Mesenchymal stem cell (in vitro differentiated cells and primary cell): ENCODE measurements around the gene IMP4.
A peak's percentile ranks its signal among the peaks of the same experiment; 100 is the strongest.

ENCODE experiments used
- DNase-seq: peaks from one replicate; pipeline ENCODE4 v3.0.0-alpha.2; 2013
- H2AFZ ChIP-seq: one replicate; pipeline ENCODE4 v1.6.1; 2013; ENCODE audit warnings: low read depth, mild to moderate bottlenecking, control low read depth, inconsistent platforms, low read length, moderate library complexity
- H2AK5ac ChIP-seq: 2 replicates; pipeline ENCODE4 v1.6.1; 2013; ENCODE audit warnings: low read length, moderate library complexity, mild to moderate bottlenecking, inconsistent platforms; ENCODE audit not compliant: severe bottlenecking
- H2BK120ac ChIP-seq: one replicate; pipeline ENCODE4 v1.6.1; 2013; ENCODE audit warnings: low read depth, mild to moderate bottlenecking, inconsistent platforms, low read length, moderate library complexity
- H2BK12ac ChIP-seq, 2 experiments: one replicate each; pipeline ENCODE4 v1.6.1; 2013; ENCODE audit warnings: inconsistent platforms in 2 of 2, low read length in 2 of 2, mild to moderate bottlenecking in 2 of 2, moderate library complexity in 2 of 2, control low read depth in 1 of 2
- H2BK15ac ChIP-seq: one replicate; pipeline ENCODE4 v1.6.1; 2013; ENCODE audit warnings: mild to moderate bottlenecking, low read depth, inconsistent platforms; ENCODE audit not compliant: poor library complexity, severe bottlenecking
- H2BK5ac ChIP-seq: 2 replicates; pipeline ENCODE4 v1.6.1; 2013; ENCODE audit warnings: low read depth, mild to moderate bottlenecking, low read length, control low read depth, inconsistent platforms; ENCODE audit not compliant: poor library complexity, severe bottlenecking
- H3K14ac ChIP-seq, 2 experiments: one replicate each; pipeline ENCODE4 v1.6.1; 2013; ENCODE audit warnings: inconsistent platforms in 2 of 2, low read length in 2 of 2, control low read depth in 1 of 2, mild to moderate bottlenecking in 1 of 2, moderate library complexity in 1 of 2
- H3K18ac ChIP-seq, 2 experiments: one replicate each; pipeline ENCODE4 v1.6.1; 2013; ENCODE audit warnings: inconsistent platforms in 2 of 2, low read length in 2 of 2, control low read depth in 1 of 2, low read depth in 1 of 2, mild to moderate bottlenecking in 1 of 2
- H3K23ac ChIP-seq, 2 experiments: one replicate each; pipeline ENCODE4 v1.6.1; 2013; ENCODE audit warnings: inconsistent platforms in 2 of 2, low read length in 2 of 2, mild to moderate bottlenecking in 2 of 2, moderate library complexity in 2 of 2, control low read depth in 1 of 2
- H3K27ac ChIP-seq: 2 replicates; pipeline ENCODE4 v1.5.1; 2013; ENCODE audit warnings: mild to moderate bottlenecking, moderate library complexity, low read length, control low read depth, inconsistent platforms; ENCODE audit not compliant: poor library complexity, severe bottlenecking
- H3K27me3 ChIP-seq, 2 experiments: 2 replicates each; pipeline versions ENCODE4 v1.6.1 to v1.7.0; 2013; ENCODE audit warnings: low read length in 2 of 2, mild to moderate bottlenecking in 2 of 2, moderate library complexity in 2 of 2, control low read depth in 1 of 2, inconsistent platforms in 1 of 2; ENCODE audit not compliant: control insufficient read depth in 1 of 2, insufficient read depth in 1 of 2
- H3K36me3 ChIP-seq, 2 experiments: 2 replicates each; pipeline versions ENCODE4 v1.6.1 to v1.7.0; 2013; ENCODE audit warnings: low read length in 2 of 2, control low read depth in 1 of 2, inconsistent platforms in 1 of 2, low read depth in 1 of 2, mild to moderate bottlenecking in 1 of 2; ENCODE audit not compliant: insufficient read depth in 2 of 2, control insufficient read depth in 1 of 2
- H3K4ac ChIP-seq, 2 experiments: one replicate each; pipeline ENCODE4 v1.6.1; 2013; ENCODE audit warnings: inconsistent platforms in 2 of 2, low read length in 2 of 2, mild to moderate bottlenecking in 2 of 2, moderate library complexity in 2 of 2, control low read depth in 1 of 2, low read depth in 1 of 2
- H3K4me1 ChIP-seq: 2 replicates; pipeline ENCODE4 v1.6.1; 2013; ENCODE audit warnings: low read depth, low read length, control low read depth; ENCODE audit not compliant: control insufficient read depth, insufficient read depth
- H3K4me2 ChIP-seq: 2 replicates; pipeline ENCODE4 v1.6.1; 2013; ENCODE audit warnings: low read length, mild to moderate bottlenecking, inconsistent platforms; ENCODE audit not compliant: poor library complexity, severe bottlenecking
- H3K4me3 ChIP-seq, 2 experiments: 2 replicates each; pipeline versions ENCODE4 v1.5.1 to v1.7.0; 2013; ENCODE audit warnings: low read length in 2 of 2, mild to moderate bottlenecking in 2 of 2, control low read depth in 1 of 2, low read depth in 1 of 2; ENCODE audit not compliant: insufficient read depth in 1 of 2
- H3K79me1 ChIP-seq: replicated peaks from 2 replicates; pipeline ENCODE4 v1.6.1; 2013; ENCODE audit warnings: mild to moderate bottlenecking, control low read depth, low read length, inconsistent platforms; ENCODE audit not compliant: poor library complexity, severe bottlenecking
- H3K9ac ChIP-seq: 2 replicates; pipeline ENCODE4 v1.7.0; 2013; ENCODE audit warnings: mild to moderate bottlenecking, low read length, moderate library complexity
- H3K9me3 ChIP-seq: 2 replicates; pipeline ENCODE4 v1.7.0; 2013; ENCODE audit warnings: mild to moderate bottlenecking, low read length; ENCODE audit not compliant: control insufficient read depth
- H4K8ac ChIP-seq: one replicate; pipeline ENCODE4 v1.6.1; 2013; ENCODE audit warnings: inconsistent platforms, mild to moderate bottlenecking, low read length, moderate library complexity
- H4K91ac ChIP-seq: one replicate; pipeline ENCODE4 v1.6.1; 2013; ENCODE audit warnings: mild to moderate bottlenecking, low read length, inconsistent platforms
- WGBS: methylation state at CpG from one replicate; pipeline ENCODE4 v1.1.7; 2013; ENCODE audit warnings: mixed read lengths; 5-methylcytosine and 5-hydroxymethylcytosine counted together

IMP4 gene

GRCh38 chr2:130380096-130380934 is 37.6 kb downstream of the IMP4 start:
- WGBS = 92% methylated on average over 11 of the region's 11 CpGs
- no peak overlapping the region for H3K4me2 ChIP-seq
- no peaks in the 10 kb centered on the region for H3K27me3 ChIP-seq
- no peak overlapping the region for H4K91ac ChIP-seq
- peak overlapping the region; percentile 30 for H4K8ac ChIP-seq
- H2BK12ac ChIP-seq = no peak overlapping the region
- H3K4me1 ChIP-seq = peaks cover under 1% of the 10 kb centered on the region
- no peak overlapping the region for H2AFZ ChIP-seq
- H2BK5ac ChIP-seq = no peak overlapping the region
- no peak overlapping the region for H2AK5ac ChIP-seq
- H3K9ac ChIP-seq = no peak overlapping the region
- no peak overlapping the region for H3K27ac ChIP-seq
- H3K4me3 ChIP-seq = no peak overlapping the region
- H3K4ac ChIP-seq = no peak overlapping the region
- H2BK120ac ChIP-seq = no peak overlapping the region
- H3K23ac ChIP-seq = no peak overlapping the region
- H3K9me3 ChIP-seq = no peaks in the 10 kb centered on the region
- H3K79me1 ChIP-seq = peaks cover 38% of the 10 kb centered on the region
- H3K18ac ChIP-seq = no peak overlapping the region
- no peak for DNase-seq
- peaks cover 28 to 37% of the 10 kb centered on the region in 2 experiments for H3K36me3 ChIP-seq
- H3K14ac ChIP-seq = no peak overlapping the region
- no peak overlapping the region for H2BK15ac ChIP-seq

- no peak overlapping the region for H4K91ac ChIP-seq
- H2BK120ac ChIP-seq = no peak overlapping the region
- H3K36me3 ChIP-seq = peaks cover 24 to 29% of the 10 kb centered on the region in 2 experiments
- H3K4me3 ChIP-seq = no peak overlapping the region
- H3K9me3 ChIP-seq = no peaks in the 10 kb centered on the region
- DNase-seq = no peak
- WGBS = 91% methylated on average over 4 of the region's 4 CpGs
- H3K14ac ChIP-seq = no peak overlapping the region
- no peak overlapping the region for H3K9ac ChIP-seq
- no peak overlapping the region for H2BK5ac ChIP-seq
- no peak overlapping the region for H2BK15ac ChIP-seq
- H3K79me1 ChIP-seq = peaks cover 38% of the 10 kb centered on the region
- no peak overlapping the region for H3K27ac ChIP-seq
- no peak overlapping the region for H2BK12ac ChIP-seq
- no peaks in the 10 kb centered on the region for H3K4me1 ChIP-seq
- H3K27me3 ChIP-seq = no peaks in the 10 kb centered on the region
- H3K23ac ChIP-seq = no peak overlapping the region
- H4K8ac ChIP-seq = no peak overlapping the region
- no peak overlapping the region for H3K4ac ChIP-seq
- no peak overlapping the region for H3K18ac ChIP-seq
- no peak overlapping the region for H2AFZ ChIP-seq
- no peak overlapping the region for H2AK5ac ChIP-seq
- no peak overlapping the region for H3K4me2 ChIP-seq
These were observed 38.4 kb downstream of the IMP4 start for GRCh38 chr2:130381145-130381544.

GRCh38 chr2:130381619-130382018 is 38.9 kb downstream of the IMP4 start:
- H3K27me3 ChIP-seq = no peaks in the 10 kb centered on the region
- no peak overlapping the region for H2BK15ac ChIP-seq
- H3K9me3 ChIP-seq = no peaks in the 10 kb centered on the region
- no peak overlapping the region for H4K8ac ChIP-seq
- 91% methylated on average over 2 of the region's 4 CpGs for WGBS
- no peak overlapping the region for H3K23ac ChIP-seq
- no peak overlapping the region for H2AK5ac ChIP-seq
- H3K4me1 ChIP-seq = no peaks in the 10 kb centered on the region
- no peak overlapping the region for H3K27ac ChIP-seq
- no peak overlapping the region for H2BK5ac ChIP-seq
- no peak overlapping the region for H3K4me2 ChIP-seq
- no peak overlapping the region for H3K4me3 ChIP-seq
- no peak overlapping the region for H3K9ac ChIP-seq
- H2AFZ ChIP-seq = no peak overlapping the region
- H3K18ac ChIP-seq = no peak overlapping the region
- peaks cover 21 to 26% of the 10 kb centered on the region in 2 experiments for H3K36me3 ChIP-seq
- H3K79me1 ChIP-seq = peaks cover 34% of the 10 kb centered on the region
- no peak overlapping the region for H3K4ac ChIP-seq
- no peak overlapping the region for H3K14ac ChIP-seq
- no peak overlapping the region for H2BK12ac ChIP-seq
- no peak overlapping the region for H4K91ac ChIP-seq
- no peak for DNase-seq
- no peak overlapping the region for H2BK120ac ChIP-seq

- 98% methylated on average over 7 of the region's 8 CpGs for WGBS
These were observed 39.7 kb downstream of the IMP4 start for GRCh38 chr2:130382313-130382917.

More at GRCh38 chr2:130382313-130382917, 39.7 kb downstream of the IMP4 start:
- no peak for DNase-seq
- Histone ChIP-seq H2BK120ac (no peak overlapping the region), H2AK5ac (no peak overlapping the region), H3K27me3 (no peaks in the 10 kb centered on the region), H2BK15ac (no peak overlapping the region), H2BK5ac (no peak overlapping the region), H3K18ac (no peak overlapping the region), H3K36me3 (peaks cover 17 to 20% of the 10 kb centered on the region in 2 experiments), H3K4me2 (no peak overlapping the region), H2AFZ (no peak overlapping the region), H3K27ac (no peak overlapping the region), H3K79me1 (peaks cover 31% of the 10 kb centered on the region), H2BK12ac (no peak overlapping the region), H4K8ac (no peak overlapping the region), H4K91ac (no peak overlapping the region), H3K4me3 (no peak overlapping the region), H3K9ac (no peak overlapping the region), H3K4me1 (no peaks in the 10 kb centered on the region), H3K4ac (no peak overlapping the region), H3K23ac (no peak overlapping the region), H3K9me3 (no peaks in the 10 kb centered on the region), H3K14ac (no peak overlapping the region)
